Right atrium auricular region (tissue), 2 donors: ENCODE measurements around the gene NBAS. TPM values are rescaled to one million over a fixed set of nuclear protein-coding genes. Genes with fewer than 3 reads are reported as not detected.

Experiments used
- DNase-seq: peaks from one replicate; pipeline ENCODE4 v3.0.0-alpha.2; 2019; ENCODE audit warnings: low spot score
- H3K27ac ChIP-seq, 2 donors: fragments of 200-600 bp; sonication (generic); 1 replicate in 1 of 2; 2 replicates in 1 of 2; pipeline ENCODE4 v1.5.1; 2016 to 2019
- H3K27me3 ChIP-seq, 2 donors: fragments of 200-600 bp; sonication (generic); one replicate each; pipeline versions ENCODE4 v1.5.1 to v1.6.0; 2017 to 2019
- H3K36me3 ChIP-seq: fragments of 200-600 bp; sonication (generic); one replicate; pipeline ENCODE4 v1.5.1; 2016
- H3K4me1 ChIP-seq, 2 donors: fragments of 200-600 bp; sonication (generic); one replicate each; pipeline versions ENCODE4 v1.5.1 to v1.6.0; 2017 to 2019
- H3K4me3 ChIP-seq, 2 donors: fragments of 200-600 bp; sonication (generic); 1 replicate in 1 of 2; 2 replicates in 1 of 2; pipeline ENCODE4 v1.5.1; 2017 to 2019; ENCODE audit warnings: mild to moderate bottlenecking in 1 of 2, moderate library complexity in 1 of 2
- H3K9me3 ChIP-seq, 2 donors: fragments of 200-600 bp; sonication (generic); one replicate each; pipeline ENCODE4 v1.5.1; 2019
- total RNA-seq, 2 donors: library from RNA; depleted of rRNA; stranded (reverse); fragments of >200 nt; gene quantifications; one replicate each; pipeline ENCODE4 v1.1.0, GENCODE V29; 2016
- TF ChIP-seq, protein P1 (sequence below), 2 donors: fragments of 200-600 bp; sonication (generic); IDR thresholded peaks; one replicate each; pipeline ENCODE4 v1.5.1; 2019; ENCODE audit warnings: antibody characterized with exemption in 2 of 2

Gene NBAS
- total RNA-seq, 2 donors from 2014 or later: 31.1 to 39.1 TPM

GRCh38 chr2:15565994-15566671 is 5.0 kb upstream of the NBAS start:
- Histone ChIP-seq H3K4me3 (no peak overlapping the region), H3K36me3 (no peaks in the 10 kb centered on the region), H3K27ac (no peak overlapping the region), H3K4me1 (no peaks in the 10 kb centered on the region), H3K27me3 (no peaks in the 10 kb centered on the region), H3K9me3 (no peaks in the 10 kb centered on the region)
- no peak for DNase-seq
- TF ChIP-seq, protein P1, sequence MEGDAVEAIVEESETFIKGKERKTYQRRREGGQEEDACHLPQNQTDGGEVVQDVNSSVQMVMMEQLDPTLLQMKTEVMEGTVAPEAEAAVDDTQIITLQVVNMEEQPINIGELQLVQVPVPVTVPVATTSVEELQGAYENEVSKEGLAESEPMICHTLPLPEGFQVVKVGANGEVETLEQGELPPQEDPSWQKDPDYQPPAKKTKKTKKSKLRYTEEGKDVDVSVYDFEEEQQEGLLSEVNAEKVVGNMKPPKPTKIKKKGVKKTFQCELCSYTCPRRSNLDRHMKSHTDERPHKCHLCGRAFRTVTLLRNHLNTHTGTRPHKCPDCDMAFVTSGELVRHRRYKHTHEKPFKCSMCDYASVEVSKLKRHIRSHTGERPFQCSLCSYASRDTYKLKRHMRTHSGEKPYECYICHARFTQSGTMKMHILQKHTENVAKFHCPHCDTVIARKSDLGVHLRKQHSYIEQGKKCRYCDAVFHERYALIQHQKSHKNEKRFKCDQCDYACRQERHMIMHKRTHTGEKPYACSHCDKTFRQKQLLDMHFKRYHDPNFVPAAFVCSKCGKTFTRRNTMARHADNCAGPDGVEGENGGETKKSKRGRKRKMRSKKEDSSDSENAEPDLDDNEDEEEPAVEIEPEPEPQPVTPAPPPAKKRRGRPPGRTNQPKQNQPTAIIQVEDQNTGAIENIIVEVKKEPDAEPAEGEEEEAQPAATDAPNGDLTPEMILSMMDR (IDR thresholded peaks at IDR 0.05): no peak

DNA sequence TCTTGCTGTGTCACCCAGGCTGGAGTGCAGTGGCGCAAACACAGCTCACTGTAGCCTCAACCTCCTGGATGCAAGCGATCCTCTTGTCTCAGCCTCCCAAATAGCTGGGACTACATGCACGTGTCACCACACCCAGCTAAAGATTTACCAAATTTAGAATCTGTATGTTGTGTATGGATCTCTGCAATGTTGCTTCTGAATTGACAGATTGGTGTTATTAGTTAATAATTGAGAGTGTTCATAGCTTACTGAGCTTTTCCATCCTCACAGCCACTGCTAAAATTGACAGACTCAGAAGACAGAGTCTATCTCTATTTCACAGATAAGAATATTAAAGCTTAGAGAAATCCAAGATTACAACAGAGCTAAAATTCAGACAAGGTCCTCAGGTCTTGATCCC is 4.3 kb upstream of the NBAS start:
- TF ChIP-seq, protein P1 (IDR thresholded peaks at IDR 0.05): no peak
- Histone ChIP-seq H3K27ac (no peak overlapping the region), H3K4me3 (no peak overlapping the region), H3K9me3 (no peaks in the 10 kb centered on the region), H3K4me1 (peaks cover 0 to 2% of the 10 kb centered on the region in 2 donors), H3K36me3 (no peaks in the 10 kb centered on the region), H3K27me3 (no peaks in the 10 kb centered on the region)
- no peak for DNase-seq

- no peak overlapping the region for H3K27ac ChIP-seq
- peaks cover 0 to 19% of the 10 kb centered on the region in 2 donors for H3K4me1 ChIP-seq
- no peak overlapping the region for H3K4me3 ChIP-seq
- H3K27me3 ChIP-seq: no peaks in the 10 kb centered on the region
- no peaks in the 10 kb centered on the region for H3K9me3 ChIP-seq
- no peaks in the 10 kb centered on the region for H3K36me3 ChIP-seq
- TF ChIP-seq, protein P1 (IDR thresholded peaks at IDR 0.05): no peak
- no peak for DNase-seq
Observed at GRCh38 chr2:15563227-15564100, 2.3 kb upstream of the NBAS start.

DNA sequence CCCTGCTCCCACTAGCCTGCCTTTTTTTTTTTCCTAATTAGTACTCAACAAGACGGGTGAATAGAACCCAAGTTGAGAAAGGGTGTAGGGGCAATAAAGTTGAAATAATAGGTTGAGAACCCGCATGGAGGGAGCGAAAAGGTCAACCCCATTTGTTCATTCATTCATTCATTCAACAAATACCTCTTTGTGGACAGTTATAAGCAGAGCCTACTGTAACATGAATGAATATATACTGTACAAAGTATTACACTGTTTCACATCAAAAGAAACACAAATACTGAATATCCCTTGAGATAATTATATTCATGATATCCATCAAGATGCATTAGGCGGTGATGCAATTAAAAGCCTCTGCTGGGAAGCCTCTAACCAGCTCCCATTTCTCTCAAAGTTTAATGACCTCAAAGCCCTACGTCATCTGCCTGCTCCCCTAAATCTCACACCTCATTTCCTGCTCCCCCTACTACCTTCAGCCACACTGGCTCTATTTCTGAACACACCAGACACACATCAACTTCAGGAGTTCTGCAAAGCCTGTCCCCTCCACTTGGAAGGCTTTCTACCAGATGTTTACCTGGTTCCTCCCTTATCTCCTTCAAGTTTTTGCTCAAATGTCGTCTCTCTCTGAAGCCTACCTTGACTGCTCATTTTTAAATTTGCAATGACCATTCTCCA is 1.4 kb upstream of the NBAS start:
- H3K4me1 ChIP-seq: peaks cover 0 to 26% of the 10 kb centered on the region in 2 donors
- no peaks in the 10 kb centered on the region for H3K27me3 ChIP-seq
- no peaks in the 10 kb centered on the region for H3K9me3 ChIP-seq
- no peak for DNase-seq
- TF ChIP-seq, protein P1 (IDR thresholded peaks at IDR 0.05): no peak
- H3K4me3 ChIP-seq: no peak overlapping the region
- H3K27ac ChIP-seq: no peak overlapping the region
- H3K36me3 ChIP-seq: no peaks in the 10 kb centered on the region

DNA sequence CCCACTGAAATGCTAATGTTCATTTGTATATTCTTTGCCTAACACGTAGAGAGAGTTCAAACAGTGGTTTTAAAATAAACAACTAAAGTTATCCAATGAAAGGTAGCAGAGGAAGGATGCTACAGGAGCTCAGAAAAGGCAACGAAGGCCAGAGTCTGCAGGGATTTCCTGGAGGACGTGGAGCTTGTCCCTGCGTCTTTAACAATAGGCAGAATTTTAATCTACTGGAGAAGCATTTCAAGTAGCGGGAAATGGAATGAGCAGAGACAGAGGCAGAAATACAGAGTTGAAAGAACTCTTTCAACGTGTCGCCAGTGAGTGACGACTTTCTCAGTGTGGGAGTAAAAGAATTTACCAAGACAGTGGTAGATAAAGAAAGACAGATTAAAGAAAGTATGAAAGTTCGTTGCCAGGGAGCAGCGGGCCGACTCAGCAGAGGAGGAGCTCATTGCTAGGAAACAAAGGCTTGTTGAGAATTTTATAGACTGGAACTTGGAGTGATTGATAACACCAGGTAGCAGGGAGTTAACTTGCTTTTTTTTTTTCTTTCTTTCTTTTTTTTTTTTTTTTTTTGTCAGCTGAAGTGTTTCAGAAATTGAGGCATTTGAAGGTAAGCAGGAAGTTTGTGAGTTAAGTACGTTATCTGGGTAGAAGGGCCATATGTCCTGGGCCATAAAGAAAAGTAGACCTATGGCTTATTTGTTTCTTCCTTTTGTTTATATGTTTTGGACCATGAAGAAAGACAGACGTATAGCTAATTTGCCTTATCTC is 625 bp upstream of the NBAS start:
- Histone ChIP-seq H3K9me3 (no peaks in the 10 kb centered on the region), H3K4me3 (peak overlapping the region; percentile 92 to 93), H3K27ac (peak overlapping the region; percentile 77 to 88), H3K36me3 (no peaks in the 10 kb centered on the region), H3K4me1 (peaks cover 0 to 26% of the 10 kb centered on the region in 2 donors), H3K27me3 (no peaks in the 10 kb centered on the region)
- DNase-seq: no peak
- TF ChIP-seq, protein P1 (IDR thresholded peaks at IDR 0.05): no peak
